GM18868 (cell line): ENCODE results near the gene TMEM204.

Experiments used
- ATAC-seq: cut with Tn5 transposase; IDR thresholded peaks from one replicate; pipeline ENCODE4 v1.9.1; 2021; ENCODE audit warnings: mild to moderate bottlenecking, moderate library complexity; ENCODE audit not compliant: unreplicated experiment

The TMEM204 gene

DNA sequence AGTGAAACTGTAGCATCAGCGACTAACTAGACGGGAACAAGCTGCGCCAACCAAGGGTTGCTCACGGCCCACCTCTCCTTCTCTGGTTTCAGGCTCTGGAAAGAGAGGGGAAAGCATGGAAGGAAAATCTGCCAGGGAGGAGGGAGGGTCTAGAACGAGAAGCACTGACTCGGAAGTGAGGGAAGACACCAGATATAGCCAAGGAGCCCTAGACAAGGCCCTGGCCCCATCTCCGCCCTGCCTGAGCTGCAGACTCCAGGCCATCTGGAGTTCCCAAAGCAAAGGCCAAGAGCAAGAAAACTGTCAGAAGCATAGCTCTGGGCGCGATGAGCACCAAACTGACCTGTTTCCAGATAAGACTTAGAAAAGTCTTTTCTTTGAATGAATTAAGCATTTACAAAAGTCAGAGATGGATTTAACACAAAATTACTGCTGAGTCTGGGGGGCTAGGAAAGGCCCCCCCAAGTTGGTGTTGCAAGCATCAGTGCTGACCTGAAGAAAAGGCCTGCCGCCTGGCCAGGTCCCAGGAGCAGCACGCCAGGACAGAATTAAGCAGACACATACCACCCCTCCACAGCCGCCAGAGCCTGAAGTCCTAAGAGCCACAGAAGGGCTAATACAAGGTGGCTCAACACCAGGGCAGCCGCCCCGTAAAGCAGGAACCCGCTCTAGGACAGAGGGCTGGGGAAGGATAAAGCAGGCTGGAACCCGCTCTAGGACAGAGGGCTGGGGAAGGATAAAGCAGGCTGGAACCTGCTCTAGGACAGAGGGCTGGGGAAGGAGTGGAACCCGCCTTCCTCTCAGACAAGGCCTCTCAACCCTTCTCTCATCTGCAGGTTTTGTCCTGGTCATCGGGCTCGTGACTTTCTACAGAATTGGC is 20.7 kb downstream of the TMEM204 start:
- no peak for ATAC-seq

DNA sequence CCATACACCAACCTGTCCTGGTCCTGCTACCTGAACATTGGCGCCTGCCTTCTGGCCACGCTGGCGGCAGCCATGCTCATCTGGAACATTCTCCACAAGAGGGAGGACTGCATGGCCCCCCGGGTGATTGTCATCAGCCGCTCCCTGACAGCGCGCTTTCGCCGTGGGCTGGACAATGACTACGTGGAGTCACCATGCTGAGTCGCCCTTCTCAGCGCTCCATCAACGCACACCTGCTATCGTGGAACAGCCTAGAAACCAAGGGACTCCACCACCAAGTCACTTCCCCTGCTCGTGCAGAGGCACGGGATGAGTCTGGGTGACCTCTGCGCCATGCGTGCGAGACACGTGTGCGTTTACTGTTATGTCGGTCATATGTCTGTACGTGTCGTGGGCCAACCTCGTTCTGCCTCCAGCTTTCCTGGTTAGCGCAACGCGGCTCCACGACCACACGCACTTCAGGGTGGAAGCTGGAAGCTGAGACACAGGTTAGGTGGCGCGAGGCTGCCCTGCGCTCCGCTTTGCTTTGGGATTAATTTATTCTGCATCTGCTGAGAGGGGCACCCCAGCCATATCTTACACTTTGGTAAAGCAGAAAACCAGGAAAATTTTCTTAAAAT is 21.5 kb downstream of the TMEM204 start:
- ATAC-seq: no peak

DNA sequence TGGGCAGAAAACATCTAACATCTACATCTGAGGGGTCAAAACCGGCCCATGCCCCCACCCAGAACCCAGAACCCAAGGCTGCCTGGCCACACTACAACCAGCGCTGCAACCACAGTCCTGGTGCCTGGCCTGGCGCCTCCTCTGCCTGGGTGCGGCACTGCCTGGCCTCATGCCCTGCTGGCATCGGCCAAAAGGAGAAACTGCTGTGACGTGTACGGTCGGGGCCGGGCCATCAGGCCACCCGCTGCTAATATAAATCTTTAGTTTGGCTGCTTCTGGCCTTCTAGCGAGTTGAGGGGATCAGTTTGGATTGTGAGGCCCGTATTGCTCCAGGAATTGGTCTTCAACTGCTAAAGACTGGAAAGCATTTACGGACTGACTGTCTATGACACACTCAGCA is 22.8 kb downstream of the TMEM204 start:
- ATAC-seq: no peak

DNA sequence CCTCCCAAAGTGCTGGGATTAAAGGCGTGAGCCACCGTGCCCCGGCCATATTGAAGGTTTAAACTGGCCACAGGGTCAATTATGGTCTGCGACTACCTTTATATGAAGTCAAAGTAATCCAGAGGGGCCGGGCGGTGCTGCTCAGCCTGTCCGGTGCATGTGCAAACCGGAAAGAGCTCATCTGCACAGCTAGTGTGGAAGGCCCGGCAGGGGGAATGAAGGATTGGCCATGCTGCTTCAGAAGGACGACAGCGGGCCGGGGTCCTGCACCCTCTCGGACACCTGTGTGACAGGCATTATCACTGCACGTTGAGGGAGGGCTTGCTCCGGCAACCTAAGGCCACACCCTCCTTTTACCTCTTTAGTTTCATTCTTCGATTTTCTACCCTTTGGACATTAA is 23.6 kb downstream of the TMEM204 start:
- no peak for ATAC-seq

DNA sequence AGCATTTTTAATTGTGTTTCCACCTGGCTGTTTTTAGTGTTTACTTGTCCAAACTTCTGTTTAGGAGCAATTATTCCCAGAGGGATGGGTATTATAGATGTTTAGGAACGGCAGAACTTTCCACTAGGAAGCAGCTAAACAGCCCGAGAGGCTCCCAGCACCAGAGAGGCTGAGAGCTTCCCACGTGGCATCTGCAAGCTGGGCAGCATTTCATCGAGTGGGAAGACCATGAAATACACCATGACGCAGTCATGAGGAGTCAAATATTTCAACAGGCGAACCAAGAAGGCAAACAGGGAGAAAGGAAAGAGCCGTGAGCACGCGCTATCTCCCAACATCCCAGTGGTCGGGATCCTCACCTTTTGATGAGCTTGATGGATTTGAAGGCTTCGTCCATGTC is 24.1 kb downstream of the TMEM204 start:
- no peak for ATAC-seq

DNA sequence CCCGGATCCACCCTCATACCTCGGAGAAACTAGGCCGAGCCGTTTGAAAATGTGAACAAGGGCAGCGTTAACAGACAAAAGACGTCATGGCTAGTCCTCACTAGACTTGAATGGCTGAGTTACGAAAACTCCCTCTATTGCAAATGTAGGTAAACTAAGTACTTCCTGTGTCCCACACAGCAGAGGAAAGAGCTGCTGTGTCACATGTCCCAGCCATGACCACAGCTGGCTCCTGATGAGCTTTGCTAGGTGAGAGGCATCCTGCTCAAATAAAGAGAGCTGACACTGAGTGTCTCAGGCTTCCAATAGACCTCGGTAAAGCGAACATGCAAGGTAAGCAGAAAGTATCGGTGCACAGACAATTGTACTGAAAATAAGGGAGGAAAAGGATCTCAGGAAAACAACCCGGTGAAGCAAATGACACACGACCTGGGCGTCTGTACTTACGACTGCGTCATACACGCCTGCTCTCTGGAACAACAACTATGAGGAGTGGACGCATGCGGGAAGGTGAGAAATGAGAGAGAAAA is 26.0 kb downstream of the TMEM204 start:
- ATAC-seq: no peak

DNA sequence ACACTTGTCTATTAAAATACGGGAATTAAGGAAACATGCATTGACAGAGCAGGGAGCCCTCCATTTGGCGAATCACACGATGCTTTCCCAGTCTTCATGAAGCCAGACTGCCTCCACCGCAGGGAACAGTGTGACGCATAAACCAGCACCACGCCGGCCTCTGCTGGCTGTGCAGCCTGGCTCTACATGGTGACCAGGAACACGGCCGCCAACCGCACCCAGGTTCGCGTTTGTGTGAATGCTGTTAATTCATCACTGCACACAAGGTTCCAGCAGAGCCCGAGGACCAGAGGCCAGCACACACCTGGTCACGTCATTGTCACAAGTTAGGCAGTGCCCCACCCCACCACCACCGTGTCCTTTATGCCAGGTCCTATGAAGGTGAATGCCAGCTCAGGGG is 26.7 kb downstream of the TMEM204 start:
- no peak for ATAC-seq

DNA sequence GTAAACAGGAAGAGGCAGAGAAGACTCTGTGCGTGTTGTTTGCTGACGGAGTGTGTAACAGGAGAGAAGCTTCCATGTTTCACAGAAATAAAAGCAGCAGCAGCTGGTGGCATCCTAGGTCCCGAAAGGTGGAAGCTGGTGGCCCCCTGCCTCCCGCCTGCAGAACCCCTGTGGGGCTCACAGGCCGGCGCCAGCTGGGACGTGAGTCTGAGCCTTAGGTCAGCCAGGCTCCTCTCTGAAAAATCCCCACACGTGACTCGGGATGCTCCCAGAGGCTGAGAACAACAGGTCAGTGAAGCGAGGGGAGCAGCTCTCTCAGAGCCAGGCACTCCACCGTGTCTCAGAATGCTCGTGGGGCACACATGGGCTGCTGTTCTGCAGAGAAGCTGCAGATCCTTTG is 27.4 kb downstream of the TMEM204 start:
- no peak for ATAC-seq

DNA sequence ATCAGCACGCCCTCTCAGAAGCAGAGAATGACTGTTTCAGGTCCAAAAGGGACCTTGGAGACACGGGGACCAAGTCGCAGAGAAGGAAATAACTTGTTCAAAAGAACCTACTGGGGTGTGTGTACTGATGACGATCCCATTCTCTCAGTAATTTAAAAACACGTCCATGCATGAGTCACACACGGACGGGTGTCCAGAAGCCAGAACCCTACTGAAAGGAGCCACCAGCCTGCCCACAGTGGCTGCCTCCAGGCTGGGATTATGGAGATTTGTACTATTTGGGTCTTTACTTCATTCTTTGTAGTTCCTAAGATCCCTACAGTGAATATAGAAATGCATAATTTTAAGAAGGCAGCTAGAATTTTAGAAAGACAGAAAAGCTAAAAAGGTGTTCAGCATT is 27.8 kb downstream of the TMEM204 start:
- ATAC-seq: no peak

DNA sequence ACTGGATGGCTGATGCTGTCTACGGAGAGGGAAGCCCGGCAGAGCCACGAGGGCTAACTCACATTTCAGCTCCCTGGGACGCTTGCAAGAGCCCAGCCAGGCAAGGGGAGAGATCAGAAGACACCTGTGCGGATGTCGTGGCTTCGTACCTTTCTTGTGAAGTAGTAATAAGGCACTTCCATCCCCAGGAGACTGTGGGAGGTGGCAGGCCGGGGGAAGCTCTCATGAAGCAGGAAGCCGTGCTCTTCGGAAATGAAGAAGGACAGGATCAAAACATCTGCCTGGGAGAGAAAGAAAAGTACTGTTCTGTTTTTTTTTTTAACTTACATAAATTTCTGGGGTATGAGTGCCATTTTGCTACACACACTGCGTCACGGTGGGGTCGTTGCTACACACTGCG is 28.4 kb downstream of the TMEM204 start:
- ATAC-seq: no peak

DNA sequence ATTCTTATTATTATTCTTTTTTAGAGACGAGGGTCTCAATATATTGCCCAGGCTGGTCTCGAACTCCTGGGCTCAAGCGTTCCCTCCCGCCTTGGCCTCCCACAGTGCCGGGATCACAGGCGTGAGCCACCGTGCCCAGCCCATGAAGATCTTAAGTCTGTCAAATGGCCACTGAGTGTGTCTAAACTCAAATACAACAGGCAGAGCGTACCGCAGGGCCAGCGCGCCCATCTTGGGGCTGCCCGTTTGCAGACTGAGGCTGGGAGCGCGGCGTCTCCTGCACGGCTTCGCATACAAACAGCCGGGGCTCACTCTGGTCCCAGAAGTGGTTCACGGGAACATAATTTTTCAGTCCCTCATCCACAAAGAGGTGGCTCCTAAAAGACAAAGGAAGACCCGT is 30.3 kb downstream of the TMEM204 start:
- ATAC-seq: no peak

DNA sequence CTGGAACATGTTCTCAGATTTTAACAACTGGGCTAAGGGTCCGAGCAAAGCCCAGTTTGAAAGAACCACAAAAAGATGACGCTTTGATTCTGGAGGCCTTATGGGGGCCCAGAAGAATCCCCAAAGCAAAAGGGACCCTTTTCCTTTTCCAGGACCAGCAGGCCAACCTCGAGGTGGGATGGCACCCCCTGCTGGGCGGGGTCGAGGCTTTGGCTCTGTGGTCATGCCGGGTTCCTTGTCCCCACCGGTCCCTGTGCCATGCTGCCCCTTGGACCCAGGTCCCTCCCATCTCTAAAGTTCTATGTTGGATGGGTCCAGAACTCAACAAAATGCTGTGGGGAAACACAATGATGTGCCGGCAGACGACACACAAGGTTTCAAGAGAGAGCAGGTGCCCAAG is 30.9 kb downstream of the TMEM204 start:
- ATAC-seq: no peak

DNA sequence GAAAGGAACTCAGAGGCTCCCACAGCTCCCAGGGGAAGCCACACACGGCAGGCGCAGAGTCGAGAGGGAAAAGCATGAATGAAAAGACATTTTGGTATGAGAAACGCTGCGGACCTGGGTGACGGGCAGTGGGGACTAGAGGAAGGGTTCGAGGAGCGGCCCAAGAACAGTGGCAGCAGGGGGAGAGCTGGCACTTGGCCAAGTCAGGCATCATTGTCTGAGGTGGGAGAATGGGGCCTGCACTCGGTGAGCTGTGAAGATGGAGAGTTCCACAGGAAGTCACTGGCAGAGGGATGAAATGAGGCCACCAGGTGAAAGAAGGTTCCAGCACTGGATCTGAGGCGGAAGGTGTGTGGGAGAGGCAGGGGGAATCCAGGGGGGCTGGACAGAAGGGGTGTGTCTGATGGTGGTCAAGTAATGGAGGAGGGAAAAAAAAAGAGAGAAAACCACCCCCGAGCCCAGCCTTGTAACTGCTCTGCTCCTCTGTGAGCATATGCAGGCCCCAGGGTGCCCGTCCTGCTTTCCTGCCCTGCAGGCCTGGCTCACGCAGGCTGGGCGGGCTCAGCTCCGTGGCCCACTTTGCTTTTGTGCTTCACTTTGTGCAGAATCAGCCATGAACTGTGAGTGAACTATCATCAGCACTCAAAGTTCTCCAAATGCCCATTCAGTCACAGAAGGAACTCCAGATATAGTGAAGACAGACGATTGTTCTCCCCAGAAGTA is 31.8 kb downstream of the TMEM204 start:
- ATAC-seq: no peak

DNA sequence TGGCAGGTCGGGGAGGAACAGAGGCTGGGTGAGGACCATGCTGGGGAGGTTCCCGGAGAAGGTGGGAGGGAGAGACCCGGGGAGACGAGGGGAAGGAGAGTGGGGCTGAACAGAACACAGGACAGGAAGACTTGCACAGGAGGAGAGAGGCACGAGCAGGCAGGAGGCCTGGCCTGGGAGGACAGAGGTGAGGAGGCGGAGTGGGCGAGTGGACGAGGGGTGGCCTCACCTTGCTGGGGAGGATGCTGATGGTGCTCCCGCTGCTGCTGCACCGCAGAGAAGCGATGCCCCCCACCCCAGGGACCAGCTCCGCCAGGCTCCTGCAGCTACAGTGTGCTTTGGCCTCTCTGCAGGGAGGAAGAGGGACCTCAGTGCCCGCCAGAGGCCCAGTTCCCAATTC is 34.5 kb downstream of the TMEM204 start:
- no peak for ATAC-seq

DNA sequence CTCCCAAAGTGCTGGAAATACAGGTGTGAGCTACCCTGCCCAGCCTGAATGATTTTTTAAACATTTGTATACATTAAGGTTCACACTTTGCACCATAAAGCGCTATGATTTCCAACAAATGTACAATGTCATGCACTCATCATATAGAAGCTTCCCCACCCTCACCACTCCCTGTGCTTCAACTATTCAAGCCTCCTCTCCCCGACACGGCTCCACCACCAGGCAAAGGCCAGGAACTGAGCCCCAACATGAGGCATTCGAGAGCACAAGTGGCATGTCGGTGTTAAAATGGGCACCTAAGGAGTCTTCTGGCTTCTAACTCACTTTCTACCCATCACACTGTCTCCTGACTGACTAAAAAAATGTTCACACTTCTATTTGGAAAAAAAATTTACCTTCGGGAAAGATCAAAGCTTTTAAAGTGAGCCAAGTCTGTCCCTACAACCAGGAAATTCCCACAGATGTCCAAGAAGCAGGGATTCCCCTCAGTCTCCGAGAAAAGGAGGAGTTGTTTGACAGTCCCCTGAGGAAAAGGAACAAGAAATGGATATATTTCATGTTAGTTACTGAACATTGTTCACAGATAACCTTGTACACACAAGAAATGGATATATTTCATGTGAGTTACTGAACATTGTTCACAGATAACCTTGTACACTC is 37.7 kb downstream of the TMEM204 start:
- ATAC-seq: no peak

DNA sequence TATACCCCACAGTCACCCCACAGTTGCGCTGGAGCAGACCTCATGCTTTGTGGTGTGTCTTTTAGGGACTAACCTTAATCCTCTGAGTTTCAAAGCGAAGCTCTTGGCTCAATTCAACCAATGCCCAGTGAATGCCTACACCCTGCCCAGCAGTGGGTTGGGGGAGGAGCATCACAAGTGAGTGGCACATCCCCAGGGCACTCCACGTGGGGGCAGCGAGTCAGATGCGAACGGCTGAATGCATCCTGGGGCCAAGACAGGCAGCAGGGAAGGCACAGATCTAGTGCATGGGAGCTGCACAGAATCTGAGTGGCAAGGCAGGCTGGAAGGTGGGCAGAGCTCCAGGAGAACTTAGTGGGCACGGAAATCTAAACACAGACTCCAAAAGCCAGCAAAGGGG is 39.2 kb downstream of the TMEM204 start:
- no peak for ATAC-seq

DNA sequence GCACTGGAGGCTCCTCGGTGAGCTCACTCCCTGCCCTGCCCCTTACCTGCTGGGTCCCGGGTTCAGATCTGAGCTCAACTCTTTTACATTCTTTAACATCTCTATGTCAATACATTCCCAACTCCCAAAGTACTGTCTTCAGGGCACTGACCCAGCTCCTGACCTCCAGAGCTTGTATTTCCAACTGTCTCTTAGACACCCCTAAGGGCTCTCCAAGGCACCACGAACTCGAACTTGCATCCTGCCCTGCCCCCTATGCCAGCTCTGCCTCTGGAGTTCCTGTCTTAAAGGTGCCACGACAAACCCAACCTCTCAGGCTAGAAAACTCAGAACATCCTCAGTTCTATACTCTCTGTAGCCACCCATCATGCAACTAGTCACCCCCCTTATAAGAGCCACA is 39.8 kb downstream of the TMEM204 start:
- ATAC-seq: no peak

DNA sequence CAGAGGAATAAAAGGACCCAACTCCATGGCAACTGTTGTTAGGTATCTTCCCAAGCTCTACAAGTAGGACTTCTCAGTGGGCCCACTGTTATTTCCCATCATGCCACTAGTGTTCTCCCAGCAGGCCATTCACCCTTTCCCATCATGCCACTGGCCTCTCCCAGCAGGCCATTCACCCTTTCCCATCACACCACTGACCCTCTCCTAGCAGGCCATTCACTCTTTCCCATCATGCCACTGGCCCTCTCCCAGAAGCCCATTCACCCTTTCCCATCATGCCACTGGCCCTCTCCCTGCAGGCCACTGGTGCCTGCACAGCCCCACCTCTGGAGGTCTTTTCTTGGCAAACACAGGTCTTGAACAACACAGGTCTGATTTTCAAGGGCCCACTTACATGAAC is 42.1 kb downstream of the TMEM204 start:
- ATAC-seq: no peak

DNA sequence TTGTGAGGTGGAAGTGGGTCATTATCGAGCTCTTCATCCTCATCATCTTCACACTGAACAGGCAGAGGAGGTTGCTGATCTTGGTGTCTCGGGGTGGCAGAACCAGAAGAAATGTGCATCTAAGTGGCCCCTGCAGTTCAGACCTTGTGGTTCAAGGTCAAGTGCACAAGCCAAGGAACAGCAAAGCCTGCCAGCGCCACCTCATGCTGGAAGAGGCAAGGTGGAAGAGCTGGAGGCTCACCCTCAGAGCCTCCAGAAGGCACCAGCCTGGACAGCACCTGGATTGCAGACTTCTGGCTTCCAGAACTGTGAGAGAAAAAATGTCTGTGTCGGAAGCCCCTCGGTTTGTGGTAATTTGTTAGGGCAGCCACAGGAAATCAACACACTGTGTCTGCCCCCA is 45.7 kb downstream of the TMEM204 start:
- no peak for ATAC-seq

DNA sequence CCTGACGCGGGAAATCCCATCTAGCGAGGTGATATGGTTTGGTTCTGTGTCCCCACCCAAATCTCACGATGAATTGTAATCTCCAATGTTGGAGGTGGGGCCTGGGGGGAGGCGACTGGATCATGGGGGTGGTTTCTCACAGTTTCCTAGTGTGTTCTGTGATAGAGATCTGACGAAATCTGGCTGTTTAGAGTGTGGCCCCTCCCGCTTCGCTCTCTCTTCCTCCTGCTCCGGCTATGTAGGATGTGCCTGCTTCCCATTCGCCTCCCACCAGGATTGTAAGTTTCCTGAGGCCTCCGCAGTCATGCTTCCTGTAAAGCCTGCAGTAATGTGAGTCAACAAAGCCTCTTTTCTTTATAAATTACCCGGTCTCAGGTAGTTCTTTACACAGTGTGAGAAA is 46.8 kb downstream of the TMEM204 start:
- ATAC-seq: no peak

DNA sequence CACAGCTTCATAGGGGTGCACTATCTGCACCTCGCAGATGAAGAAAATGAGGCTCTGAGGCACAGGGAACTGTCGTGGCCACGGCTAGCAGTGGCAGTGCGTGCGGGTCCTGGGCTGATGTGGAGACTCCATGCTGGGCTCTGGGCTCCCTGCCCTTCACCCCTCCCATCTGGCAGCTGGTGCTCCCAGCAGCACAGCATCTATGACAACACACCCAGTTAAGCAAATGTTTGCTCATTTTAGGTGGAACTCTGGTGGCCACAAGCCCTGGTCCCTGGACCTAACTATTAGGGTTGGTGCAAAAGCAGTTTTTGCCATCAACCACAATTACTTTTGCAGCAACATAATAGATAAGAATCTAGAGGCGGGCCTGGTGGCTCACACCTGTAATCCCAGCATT is 47.5 kb downstream of the TMEM204 start:
- no peak for ATAC-seq
